GM12864 (cell line): ENCODE measurements around the gene POLN.

Experiments
- DNase-seq: peaks from one replicate; pipeline ENCODE4 v3.0.0-alpha.2; 2011; ENCODE audit warnings: low read depth
- H3K4me3 ChIP-seq: 2 replicates; pipeline ENCODE4 v1.5.1; 2011; ENCODE audit warnings: mild to moderate bottlenecking, low read depth, low read length, control low read depth
- CTCF ChIP-seq: IDR thresholded peaks from 2 replicates; pipeline ENCODE4 v1.5.1; 2011; ENCODE audit warnings: low read depth, mild to moderate bottlenecking, moderate library complexity, low read length, control low read depth, inconsistent platforms; ENCODE audit errors: missing control alignments

POLN gene

GRCh38 chr4:2103127-2103842 lies 138.6 kb downstream of the POLN start:
- H3K4me3 ChIP-seq: no peak overlapping the region
- DNase-seq: no peak
- no peak for TF ChIP-seq CTCF

GRCh38 chr4:2102045-2102883 lies 139.7 kb downstream of the POLN start:
- no peak for TF ChIP-seq CTCF
- H3K4me3 ChIP-seq: no peak overlapping the region
- DNase-seq: no peak

GRCh38 chr4:2101346-2102044 lies 140.4 kb downstream of the POLN start:
- H3K4me3 ChIP-seq: no peak overlapping the region
- no peak for DNase-seq
- no peak for TF ChIP-seq CTCF

- TF ChIP-seq CTCF: no peak
- DNase-seq: no peak
- H3K4me3 ChIP-seq: no peak overlapping the region
These were observed 145.8 kb downstream of the POLN start for GRCh38 chr4:2096073-2096609.

- DNase-seq: no peak
- no peak for TF ChIP-seq CTCF
- H3K4me3 ChIP-seq: no peak overlapping the region
These were observed 146.5 kb downstream of the POLN start for GRCh38 chr4:2095236-2096072.

GRCh38 chr4:2094545-2094944 lies 147.4 kb downstream of the POLN start:
- TF ChIP-seq CTCF: no peak
- DNase-seq: no peak
- H3K4me3 ChIP-seq: no peak overlapping the region
